Glutamatergic neuron (in vitro differentiated cells): ENCODE measurements around the gene AK4. TPM values are rescaled to one million over a fixed set of nuclear protein-coding genes. Genes with fewer than 3 reads are reported as not detected.

ENCODE experiments used
- DNase-seq: peaks from one replicate; pipeline ENCODE4 v3.0.0; 2022
- H3K27ac Mint-ChIP-seq: one replicate; pipeline ENCODE4 v1.8.0; 2020; ENCODE audit warnings: mild to moderate bottlenecking, mixed read lengths, inconsistent platforms; ENCODE audit not compliant: unreplicated experiment
- H3K27me3 Mint-ChIP-seq: one replicate; pipeline ENCODE4 v1.8.0; 2020; ENCODE audit warnings: mild to moderate bottlenecking, moderate library complexity, mixed read lengths, inconsistent platforms; ENCODE audit not compliant: unreplicated experiment
- H3K36me3 Mint-ChIP-seq: one replicate; pipeline ENCODE4 v1.8.0; 2020; ENCODE audit warnings: mild to moderate bottlenecking, mixed read lengths, inconsistent platforms; ENCODE audit not compliant: unreplicated experiment
- H3K4me1 Mint-ChIP-seq: one replicate; pipeline ENCODE4 v1.8.0; 2020; ENCODE audit warnings: mild to moderate bottlenecking, low read depth, mixed read lengths, inconsistent platforms; ENCODE audit not compliant: unreplicated experiment
- H3K4me3 Mint-ChIP-seq: one replicate; pipeline ENCODE4 v1.8.0; 2020; ENCODE audit warnings: mild to moderate bottlenecking, mixed read lengths, inconsistent platforms; ENCODE audit not compliant: unreplicated experiment
- H3K9me3 Mint-ChIP-seq: one replicate; pipeline ENCODE4 v1.8.0; 2020; ENCODE audit warnings: mild to moderate bottlenecking, moderate library complexity, mixed read lengths, inconsistent platforms; ENCODE audit not compliant: unreplicated experiment
- total RNA-seq: library from RNA; stranded (reverse); fragmentation: NEBNext Ultra II Directional; extraction: Animal tissue kit (Norgen Biotek cat#: 25700); gene quantifications from one replicate; pipeline ENCODE4 v1.2.1, GENCODE V29; 2021; ENCODE audit not compliant: unreplicated experiment
- TF ChIP-seq, protein P1 (sequence below): fragments of 200-600 bp; sonication (generic); IDR thresholded peaks from one replicate; pipeline ENCODE4 v1.5.0; 2021; ENCODE audit not compliant: partially characterized antibody, unreplicated experiment

The AK4 gene
- total RNA-seq, 1 donor from 2014 or later = 2.6 TPM

GRCh38 chr1:65211331-65211730 lies 63.3 kb downstream of the AK4 start:
- Mint-ChIP-seq H3K4me1 (no peaks in the 10 kb centered on the region), H3K27me3 (peaks cover 2% of the 10 kb centered on the region), H3K4me3 (no peak overlapping the region), H3K27ac (no peak overlapping the region), H3K9me3 (no peaks in the 10 kb centered on the region), H3K36me3 (peaks cover 4% of the 10 kb centered on the region)
- TF ChIP-seq, protein P1, sequence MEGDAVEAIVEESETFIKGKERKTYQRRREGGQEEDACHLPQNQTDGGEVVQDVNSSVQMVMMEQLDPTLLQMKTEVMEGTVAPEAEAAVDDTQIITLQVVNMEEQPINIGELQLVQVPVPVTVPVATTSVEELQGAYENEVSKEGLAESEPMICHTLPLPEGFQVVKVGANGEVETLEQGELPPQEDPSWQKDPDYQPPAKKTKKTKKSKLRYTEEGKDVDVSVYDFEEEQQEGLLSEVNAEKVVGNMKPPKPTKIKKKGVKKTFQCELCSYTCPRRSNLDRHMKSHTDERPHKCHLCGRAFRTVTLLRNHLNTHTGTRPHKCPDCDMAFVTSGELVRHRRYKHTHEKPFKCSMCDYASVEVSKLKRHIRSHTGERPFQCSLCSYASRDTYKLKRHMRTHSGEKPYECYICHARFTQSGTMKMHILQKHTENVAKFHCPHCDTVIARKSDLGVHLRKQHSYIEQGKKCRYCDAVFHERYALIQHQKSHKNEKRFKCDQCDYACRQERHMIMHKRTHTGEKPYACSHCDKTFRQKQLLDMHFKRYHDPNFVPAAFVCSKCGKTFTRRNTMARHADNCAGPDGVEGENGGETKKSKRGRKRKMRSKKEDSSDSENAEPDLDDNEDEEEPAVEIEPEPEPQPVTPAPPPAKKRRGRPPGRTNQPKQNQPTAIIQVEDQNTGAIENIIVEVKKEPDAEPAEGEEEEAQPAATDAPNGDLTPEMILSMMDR = no peak
- no peak for DNase-seq

- peaks cover 2% of the 10 kb centered on the region for H3K27me3 Mint-ChIP-seq
- DNase-seq = no peak
- no peak overlapping the region for H3K27ac Mint-ChIP-seq
- H3K4me1 Mint-ChIP-seq = no peaks in the 10 kb centered on the region
- no peaks in the 10 kb centered on the region for H3K9me3 Mint-ChIP-seq
- H3K36me3 Mint-ChIP-seq = peaks cover 4% of the 10 kb centered on the region
- TF ChIP-seq, protein P1 = no peak
- no peak overlapping the region for H3K4me3 Mint-ChIP-seq
Observed at GRCh38 chr1:65213271-65214023, 65.4 kb downstream of the AK4 start.

DNA sequence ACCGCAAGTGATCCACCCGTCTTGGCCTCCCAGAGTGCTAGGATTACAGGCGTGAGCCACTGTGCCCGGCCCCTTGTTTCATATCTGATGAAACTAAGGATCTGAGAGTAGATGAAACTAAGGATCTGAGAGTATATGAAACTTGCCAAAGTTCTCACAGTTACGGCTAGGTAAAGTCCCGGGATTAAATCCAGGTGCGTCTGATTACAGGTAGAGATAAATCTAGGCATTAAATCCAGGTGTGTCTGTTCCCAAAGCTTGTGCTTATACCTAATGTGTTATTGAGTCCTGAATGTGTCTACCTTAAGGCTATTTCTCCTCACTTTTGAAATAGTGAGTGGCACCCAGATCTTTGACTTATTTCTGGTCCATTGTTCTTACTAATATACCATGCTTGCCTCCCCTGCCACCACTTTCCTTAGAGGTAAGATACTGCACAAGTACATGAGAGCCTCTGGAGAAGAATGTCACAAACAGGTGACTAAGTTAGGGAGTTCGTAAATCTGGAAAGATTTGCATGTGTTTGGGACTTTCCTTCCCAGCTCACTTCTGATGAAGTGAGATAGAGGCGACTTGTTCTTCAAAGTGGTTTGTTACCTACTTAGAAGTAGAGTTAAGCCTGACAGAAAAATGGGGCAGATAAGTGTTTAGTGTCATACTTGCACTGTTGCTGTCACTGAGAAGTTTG lies 66.5 kb downstream of the AK4 start:
- H3K4me3 Mint-ChIP-seq = no peak overlapping the region
- no peaks in the 10 kb centered on the region for H3K4me1 Mint-ChIP-seq
- no peak overlapping the region for H3K27ac Mint-ChIP-seq
- TF ChIP-seq, protein P1 = no peak
- H3K9me3 Mint-ChIP-seq = no peaks in the 10 kb centered on the region
- H3K36me3 Mint-ChIP-seq = peaks cover 4% of the 10 kb centered on the region
- peaks cover 2% of the 10 kb centered on the region for H3K27me3 Mint-ChIP-seq
- DNase-seq = no peak

DNA sequence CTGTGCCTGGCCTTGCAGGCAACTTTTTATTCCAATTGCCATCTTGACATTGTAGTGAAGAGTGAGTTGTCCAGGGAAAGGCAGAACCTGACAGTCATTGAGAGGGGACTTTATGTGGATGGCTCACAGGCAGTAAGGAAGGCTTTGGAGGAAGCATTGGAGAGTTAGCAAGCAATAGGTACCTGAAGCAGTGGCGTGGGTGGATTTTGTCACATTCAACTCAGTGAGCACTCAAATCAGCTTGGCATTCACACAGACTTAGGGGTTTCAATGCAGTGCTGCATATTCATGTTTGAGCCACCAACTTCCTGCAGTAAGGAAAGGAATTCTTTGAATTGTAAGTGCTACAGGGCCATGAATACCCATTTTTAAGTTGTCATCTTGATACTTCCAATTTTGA lies 69.0 kb downstream of the AK4 start:
- Mint-ChIP-seq H3K27ac (no peak overlapping the region), H3K9me3 (no peaks in the 10 kb centered on the region), H3K4me1 (no peaks in the 10 kb centered on the region), H3K27me3 (peaks cover 2% of the 10 kb centered on the region), H3K36me3 (no peaks in the 10 kb centered on the region), H3K4me3 (no peak overlapping the region)
- TF ChIP-seq, protein P1 = no peak
- no peak for DNase-seq
